Stimulated activated CD8-positive, alpha-beta memory T cell treated with anti-CD3 and anti-CD28 coated beads, Interleukin-7, amount 100 ng/mL, for 1 hour (primary cell): ENCODE data around the gene MPV17L2.
"Not testable (repeated sequence)": the region's sequence is repeated elsewhere in the genome, so short reads cannot be mapped to it uniquely, and the experiment has no call there.

Experiments
- DNase-seq, 2 donors: peaks; one replicate each; pipeline ENCODE4 v3.0.0-alpha.2; 2020; ENCODE audit warnings: low read depth in 2 of 2

MPV17L2 gene

DNA sequence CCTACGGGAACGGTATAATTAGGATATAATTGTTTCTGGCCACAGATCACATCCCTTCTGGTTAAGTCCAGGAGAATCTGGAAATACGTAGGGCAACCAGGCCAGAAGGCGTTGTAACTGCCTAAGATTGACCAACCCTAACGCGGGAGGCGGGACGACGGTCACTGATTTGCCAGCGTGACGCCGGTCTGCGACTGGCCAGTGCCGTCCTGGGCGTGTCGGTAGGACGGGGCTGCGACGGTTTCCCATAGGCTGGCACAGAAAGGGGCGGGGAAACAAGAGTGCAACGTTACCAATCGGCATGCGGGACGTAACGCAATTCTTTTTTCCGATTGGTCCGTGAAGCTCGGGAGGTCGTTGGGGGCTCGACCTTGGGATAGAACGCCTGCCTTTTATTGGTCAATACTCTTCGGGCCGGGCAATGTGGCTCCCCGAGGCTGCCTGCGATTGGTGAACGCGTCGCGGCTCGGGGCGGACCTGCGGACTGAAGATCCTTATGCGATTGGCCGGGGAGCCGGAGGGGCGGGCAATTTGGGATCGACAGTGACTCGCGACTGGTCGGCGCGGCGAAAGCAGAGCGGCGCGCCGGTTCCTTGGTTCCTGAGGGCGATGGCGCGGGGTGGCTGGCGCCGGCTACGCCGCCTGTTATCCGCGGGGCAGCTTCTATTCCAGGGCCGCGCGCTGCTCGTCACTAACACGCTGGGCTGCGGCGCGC, at the start of gene MPV17L2:
TSS of gene MPV17L2 (plus strand) at position 546 of the 715 bp plus-strand sequence. CDS start at position 610, 64 bp downstream.
- DNase-seq: peak; percentile 94 to 95

DNA sequence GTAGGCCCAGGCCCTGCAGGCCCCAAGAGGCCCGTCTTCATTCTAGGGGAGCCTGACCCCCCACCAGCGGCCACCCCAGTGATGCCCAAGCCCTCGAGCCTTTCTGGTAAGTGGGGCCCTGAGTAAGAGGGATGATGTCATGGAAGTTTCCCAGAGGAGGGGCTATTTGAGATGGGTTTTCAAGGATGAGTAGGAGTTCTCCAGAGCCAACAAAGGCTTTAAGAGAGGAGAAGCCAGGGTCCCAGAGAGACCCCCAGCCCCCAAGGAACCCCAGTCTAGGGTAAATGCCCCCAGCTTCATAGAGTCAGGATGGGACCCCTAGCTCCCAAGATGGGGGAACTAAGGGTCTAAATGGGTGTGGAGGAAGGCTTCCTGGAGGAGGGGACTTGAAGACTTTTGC, 49.1 kb upstream of the MPV17L2 start:
- no peak for DNase-seq

DNA sequence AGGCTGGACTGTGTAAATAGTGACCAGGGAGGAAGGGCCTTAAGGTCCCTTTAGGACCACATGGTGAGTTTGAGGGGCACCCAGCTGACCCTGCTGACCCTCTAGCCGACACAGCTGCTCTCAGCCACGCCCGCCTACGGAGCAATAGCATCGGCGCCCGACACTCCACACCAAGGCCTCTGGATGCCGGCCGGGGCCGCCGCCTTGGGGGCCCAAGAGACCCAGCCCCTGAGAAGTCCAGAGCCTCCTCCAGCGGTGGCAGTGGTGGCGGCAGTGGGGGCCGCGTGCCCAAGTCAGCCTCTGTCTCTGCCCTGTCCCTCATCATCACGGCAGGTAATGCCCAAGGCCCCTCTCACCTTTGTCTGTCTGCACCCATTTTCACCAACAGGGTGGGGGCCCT, 48.7 kb upstream of the MPV17L2 start:
- no peak for DNase-seq

DNA sequence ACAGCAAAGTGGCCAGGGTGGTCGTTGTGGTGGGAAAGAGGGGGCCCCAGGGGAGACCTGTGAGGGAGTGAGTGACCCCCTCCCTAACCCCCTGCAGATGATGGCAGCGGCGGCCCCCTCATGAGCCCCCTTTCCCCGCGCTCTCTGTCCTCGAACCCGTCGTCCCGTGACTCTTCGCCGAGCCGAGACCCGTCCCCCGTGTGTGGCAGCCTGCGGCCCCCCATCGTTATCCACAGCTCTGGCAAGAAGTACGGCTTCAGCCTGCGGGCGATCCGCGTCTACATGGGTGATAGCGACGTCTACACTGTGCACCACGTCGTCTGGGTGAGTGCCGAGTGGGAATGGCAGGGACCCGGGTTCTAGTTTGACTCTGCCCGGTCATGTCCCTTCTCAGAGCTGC, 48.1 kb upstream of the MPV17L2 start:
- DNase-seq: no peak

DNA sequence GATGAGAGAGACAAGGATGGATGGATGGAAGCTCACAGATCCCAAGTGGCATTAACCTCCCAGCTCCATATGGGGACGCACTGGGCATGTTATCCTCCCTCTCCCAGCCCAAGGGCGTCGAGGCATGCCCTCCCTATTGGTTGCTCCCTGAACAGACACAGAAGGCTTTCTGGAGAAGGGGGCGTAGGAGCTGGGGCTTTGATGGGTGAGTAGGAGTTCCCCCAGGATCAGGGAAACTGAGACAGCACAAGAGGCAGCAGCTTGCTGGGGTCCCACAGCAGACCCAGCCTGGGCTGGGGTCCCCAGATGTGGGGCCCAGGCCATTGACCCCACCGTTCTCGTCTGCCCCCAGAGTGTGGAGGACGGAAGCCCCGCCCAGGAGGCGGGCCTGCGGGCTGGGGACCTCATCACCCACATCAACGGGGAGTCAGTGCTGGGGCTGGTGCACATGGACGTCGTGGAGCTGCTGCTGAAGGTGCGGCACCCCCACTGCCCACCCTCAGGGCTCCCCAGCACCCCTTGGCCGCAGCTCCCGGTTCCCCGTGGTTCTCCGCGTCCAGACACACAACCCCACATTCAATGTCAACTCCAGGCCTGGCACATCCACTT, 47.5 kb upstream of the MPV17L2 start:
- DNase-seq: no peak

DNA sequence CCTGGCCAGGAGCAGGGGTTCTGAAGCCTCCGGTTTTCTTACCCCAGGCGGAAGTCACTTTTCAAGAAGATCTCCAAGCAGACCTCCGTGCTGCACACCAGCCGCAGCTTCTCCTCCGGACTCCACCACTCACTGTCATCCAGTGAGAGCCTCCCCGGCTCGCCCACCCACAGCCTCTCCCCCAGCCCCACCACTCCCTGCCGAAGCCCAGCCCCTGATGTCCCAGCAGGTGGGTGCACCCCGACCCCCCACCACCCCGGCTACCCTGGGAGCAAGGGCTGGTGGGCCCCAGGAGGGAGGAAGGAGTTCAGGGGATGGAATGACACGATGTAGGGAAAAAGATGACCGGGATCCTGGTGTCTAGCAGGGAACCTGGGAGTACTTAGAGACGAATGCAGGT, 45.6 kb upstream of the MPV17L2 start:
- DNase-seq: no peak

DNA sequence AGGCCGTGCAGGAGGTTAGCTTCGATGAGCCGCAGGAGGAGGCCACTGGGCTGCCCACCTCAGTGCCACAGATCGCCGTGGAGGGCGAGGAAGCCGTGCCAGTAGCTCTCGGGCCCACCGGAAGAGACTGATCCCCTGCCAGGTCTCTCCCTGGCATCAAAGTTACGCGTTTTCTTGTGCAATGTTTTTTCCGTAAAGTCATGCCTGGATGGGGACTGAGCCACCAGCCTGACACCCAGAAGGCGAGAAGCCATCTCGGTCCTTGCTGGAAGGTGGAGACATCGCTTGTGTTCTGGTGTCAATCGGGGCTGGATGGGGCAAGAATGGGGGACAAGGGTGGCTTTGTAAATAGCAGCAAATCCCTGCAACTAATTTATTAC, 43.4 kb upstream of the MPV17L2 start:
- no peak for DNase-seq

DNA sequence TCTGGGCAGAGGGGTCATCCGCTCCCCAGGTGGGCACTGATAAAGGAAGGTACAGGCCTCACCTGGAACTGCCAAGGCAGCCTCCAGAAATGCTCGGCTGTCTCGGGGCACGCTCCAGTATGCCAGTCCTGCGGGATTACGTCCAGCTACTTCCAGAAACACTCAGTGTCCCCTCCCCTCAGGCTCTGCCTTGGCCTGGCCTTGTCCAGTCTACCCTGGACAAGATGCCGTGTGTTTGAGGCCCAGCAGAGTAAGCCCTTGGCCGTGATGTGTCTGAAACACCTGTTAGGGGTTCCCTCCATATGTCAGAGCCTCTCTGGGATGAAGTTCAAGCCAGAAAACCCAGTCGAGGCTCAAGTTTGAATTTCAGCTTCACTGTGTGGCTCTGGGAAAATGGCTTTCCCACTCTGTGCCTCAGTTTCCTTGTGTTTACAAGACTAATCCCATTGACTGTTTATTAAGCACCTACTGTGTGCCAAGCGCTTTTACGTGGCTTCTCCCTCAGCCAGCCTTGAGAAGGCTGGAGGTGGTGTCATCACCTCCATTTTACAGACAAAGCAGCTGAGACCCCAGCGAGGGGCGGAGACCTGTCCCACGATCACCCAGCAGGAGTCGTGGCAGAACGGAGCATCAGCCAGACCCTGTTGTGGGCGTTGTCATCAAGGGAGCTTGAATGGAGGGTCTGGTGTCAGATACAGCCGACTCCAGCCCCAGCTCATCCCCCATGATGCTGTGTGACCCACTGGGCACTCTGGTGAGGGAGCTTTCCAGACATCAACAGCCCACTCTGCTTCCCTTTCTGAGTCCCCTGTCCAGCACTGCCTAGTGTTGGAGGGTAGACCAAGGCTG, 42.0 kb upstream of the MPV17L2 start:
- DNase-seq: no peak

DNA sequence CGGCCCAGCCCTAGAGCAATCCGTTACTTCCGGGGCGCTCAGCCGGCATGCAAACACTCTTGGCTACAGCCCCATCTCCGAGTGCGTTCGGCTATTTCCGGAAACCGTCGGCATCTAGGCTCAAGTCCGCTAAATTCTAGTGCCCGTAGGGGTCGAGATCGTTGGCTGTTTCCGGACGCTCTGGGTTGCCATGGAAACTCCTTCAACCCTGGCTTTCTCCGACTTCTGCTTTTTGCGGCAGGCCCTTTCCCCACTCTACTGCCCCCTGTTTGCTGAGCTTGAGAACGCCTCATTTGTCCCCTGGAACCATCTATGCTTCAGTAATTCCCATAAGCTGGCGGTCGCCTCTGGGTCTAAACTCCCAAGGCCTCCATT, 40.6 kb upstream of the MPV17L2 start:
- DNase-seq: peak; percentile 92 to 97

DNA sequence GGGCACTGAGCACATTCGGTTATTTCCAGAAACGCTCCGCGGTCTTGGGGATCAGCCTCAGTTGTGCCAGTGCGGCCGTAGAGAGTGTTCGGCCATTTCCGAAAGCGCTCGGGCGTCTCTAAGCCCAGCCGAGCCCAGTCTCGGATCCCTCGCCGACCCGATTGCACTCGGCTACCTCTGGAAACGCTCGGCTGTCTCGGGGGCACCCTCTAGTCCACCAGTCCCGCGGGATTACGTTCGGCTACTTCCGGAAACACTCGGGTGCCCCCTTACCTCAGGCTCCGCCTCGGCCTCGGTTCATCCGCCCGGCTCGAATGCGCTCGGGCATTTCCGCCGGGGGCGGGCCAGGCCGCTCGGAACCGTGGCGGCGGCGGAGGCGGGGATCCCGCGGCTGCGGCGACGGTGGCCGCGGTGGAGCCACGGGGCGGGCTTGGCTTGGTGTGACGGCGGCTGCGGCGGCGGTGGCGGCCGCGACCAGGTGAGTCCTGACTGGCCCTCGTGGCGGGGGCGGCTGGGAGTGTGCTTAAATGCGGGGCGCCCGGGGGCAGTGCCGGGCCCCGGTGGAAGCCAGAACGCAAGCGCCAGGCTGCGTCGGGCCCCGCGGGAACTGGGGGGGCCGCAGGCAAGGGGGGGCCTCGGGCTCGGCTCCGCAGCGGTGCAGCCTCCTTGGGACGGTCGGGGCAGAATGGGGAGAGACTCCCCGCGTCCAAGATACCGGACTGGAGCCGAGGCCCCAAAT, 40.0 kb upstream of the MPV17L2 start, which contains the start of gene PIK3R2:
TSS of gene PIK3R2 (plus strand) at position 347 of the 739 bp plus-strand sequence. CDS start 2,717 bp downstream, outside the sequence.
- peak; percentile 99 for DNase-seq

DNA sequence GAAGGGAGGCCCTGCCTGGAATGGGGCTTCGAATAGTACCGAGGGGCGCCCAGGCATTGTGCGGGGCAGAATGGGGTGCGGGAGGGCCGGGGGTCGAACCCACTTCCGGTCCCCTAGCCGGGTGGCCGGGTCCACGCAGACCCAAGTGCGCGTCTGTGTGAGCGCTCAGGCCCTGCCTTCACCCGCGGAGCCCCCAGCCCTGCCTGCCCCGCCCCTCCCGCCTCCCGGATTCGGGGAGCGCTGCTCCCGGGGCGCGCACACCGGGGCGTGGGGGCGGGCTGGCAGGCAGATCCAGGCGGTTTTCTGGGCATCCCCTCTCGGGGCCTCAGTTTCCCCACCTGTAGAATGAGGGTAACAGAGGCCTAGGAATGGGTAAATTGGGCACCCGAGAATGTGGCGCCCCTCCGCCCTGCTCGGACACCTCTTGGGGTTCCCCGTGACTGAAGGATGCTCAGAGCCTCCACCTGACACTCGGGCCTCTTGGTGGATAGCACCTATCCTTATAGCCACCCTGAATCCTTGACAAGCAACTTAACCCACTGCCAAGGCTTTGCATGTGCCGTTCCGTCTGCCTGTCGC, 39.4 kb upstream of the MPV17L2 start:
- no peak for DNase-seq

DNA sequence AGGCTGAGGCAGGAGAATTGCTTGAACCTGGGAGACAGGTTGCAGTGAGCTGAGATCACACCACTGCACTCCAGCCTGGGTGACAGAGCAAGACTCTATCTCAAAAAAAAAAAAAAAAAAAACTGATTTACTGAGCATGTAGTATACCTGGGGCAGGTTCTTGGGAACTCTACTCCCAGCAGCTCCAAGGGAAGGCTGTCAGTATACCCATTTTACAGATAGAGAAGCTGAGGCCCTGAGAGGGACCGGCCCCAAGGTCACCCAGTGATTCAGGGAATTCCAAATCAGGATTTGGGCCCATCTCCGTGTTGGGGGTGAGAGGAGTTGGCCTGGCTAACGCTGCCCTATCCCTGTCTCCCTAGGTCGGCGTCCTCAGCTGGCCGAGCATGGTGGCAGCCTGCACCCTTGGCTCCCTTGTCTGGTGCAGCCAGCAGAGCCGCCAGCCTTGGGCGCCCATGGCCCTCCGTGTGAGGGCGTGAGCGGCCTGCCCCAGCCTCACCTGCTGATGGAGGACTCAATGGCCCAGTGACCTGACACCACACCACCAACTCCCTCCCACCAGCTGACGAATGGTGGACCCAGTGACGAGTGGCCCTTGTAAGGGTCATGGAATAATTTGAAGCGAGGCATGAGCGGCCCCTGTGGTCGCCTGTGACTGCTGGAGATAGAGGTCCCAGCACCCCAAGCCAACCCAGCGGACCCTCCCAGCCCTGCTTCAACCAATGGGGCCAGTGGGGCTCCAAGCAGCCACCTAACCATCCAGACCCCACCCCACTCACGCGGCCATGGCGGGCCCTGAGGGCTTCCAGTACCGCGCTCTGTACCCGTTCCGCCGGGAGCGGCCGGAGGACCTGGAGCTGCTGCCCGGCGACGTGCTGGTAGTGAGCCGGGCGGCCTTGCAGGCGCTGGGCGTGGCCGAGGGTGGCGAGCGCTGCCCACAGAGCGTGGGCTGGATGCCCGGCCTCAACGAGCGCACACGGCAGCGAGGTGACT, 37.6 kb upstream of the MPV17L2 start:
- DNase-seq: no peak

DNA sequence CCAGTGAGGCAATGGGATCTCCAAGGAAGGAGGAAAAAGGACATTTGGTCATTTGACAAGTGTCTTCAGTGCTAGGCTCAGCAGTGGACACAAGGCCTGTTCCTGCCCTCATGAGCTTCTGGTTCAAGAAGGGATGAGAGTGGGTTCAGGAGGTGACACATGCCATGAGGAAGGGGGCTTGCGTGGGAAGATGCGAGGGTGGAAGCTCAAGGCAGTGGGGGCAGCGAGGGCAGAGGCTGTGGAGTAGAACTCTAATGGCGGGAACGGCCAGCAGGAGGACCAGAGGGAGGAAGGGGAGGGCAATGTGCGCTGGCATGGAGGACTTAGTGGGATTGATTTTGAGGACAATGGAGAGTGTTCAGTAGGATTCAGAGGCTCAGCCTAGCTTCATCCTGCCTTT, 36.8 kb upstream of the MPV17L2 start:
- no peak for DNase-seq

DNA sequence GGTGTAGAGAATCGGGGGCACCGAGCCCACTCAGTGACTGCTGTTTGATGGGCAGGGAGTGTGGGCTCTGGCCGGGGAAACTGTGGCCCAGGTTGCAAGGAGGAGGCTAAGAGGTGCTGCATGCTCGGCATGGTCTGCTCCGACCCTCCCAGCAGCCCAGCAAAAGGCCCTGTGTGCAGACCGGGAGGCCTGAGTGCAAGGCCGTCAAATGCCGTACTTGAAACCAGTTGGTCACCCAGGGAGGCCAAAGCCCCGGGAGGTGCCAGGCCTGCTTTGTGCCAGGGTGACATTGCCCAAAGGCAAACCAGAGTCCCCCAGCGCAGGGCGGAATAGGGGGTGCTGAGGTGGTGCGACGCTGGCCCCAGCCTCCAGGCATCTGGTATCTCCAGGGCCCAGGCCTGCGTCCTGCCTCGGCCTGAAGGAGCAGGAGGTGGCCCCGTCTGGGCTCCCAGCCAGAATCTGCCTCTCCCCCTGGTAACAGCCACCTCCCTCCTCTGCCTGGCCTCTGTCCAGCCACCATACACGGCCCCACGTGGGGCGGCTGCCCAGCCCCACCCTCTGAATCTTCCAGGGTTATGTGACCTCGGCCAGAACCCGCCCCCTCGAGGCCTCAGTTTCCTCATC, 36.1 kb upstream of the MPV17L2 start:
- DNase-seq: no peak

DNA sequence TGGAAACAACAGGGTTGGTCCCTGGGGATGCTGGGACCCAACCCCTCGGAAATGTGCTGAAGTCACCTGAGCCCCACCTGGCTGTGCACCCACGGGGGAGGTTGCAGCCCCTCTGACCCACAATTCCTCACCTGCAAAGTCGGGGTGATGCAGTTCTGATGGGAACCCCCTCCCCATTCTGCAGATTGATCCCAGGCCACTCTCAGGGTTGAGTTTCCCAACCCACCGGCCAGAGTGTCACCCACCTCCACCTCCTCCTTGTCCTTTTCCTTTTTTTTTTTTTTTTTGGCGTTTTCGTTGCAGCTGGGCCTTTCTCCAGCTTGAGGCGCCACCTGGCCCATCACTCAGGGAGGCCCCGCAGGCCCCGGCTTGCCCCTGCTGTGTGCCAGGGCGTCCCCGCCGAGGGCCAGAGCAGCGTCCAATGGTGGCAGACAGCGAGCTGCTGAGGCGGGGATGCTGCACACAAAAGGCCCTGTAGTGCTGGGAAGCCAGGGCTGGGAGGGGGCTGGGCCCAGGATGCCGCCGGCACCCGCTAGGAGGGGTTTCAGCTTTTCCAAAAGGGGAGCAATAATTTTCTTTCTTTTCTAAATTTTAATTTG, 35.5 kb upstream of the MPV17L2 start:
- no peak for DNase-seq

DNA sequence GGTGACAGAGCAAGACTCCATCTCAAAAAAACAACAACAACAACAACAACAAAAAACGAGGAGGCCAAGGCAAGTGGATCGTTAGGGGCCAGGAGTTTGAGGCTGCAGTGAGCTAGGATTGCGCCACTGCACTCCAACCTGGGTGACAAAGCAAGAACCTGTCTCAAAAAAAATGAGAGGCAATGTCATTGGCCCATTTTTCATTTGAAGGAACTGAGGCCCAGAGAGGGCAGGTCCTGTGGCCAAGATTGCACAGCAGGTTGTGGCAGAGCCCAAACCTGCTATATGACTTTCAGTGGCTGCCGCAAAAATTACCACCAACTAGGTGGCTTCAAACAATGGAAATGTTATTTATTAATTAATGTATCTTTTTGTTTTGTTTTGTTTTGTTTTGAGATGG, 34.6 kb upstream of the MPV17L2 start:
- no peak for DNase-seq

DNA sequence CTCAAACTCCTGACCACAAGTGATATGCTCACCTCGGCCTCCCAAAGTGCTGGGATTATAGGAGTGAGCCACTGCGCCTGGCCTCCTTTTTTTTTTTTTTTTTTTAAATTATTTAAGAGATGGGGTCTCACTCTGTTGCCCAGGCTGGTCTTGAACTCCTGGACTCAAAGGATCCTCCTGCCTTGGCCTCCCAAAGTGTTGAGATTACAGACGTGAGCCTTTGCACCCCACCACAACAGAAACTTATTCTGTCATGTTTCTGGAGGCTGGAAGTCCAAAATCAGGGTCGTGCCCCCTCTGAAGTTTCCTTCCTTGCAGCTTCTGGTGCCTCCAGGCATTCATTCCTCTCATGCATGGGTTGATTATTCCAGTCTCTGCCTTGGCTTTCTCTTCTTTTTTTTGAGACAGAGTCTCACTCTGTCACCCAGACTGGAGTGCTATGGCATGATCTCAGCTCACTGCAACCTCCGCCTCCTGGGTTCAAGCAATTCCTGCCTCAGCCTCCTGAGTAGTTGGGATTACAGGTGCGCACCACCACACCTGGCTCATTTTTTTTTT, 33.9 kb upstream of the MPV17L2 start:
- not testable (repeated sequence) for DNase-seq

DNA sequence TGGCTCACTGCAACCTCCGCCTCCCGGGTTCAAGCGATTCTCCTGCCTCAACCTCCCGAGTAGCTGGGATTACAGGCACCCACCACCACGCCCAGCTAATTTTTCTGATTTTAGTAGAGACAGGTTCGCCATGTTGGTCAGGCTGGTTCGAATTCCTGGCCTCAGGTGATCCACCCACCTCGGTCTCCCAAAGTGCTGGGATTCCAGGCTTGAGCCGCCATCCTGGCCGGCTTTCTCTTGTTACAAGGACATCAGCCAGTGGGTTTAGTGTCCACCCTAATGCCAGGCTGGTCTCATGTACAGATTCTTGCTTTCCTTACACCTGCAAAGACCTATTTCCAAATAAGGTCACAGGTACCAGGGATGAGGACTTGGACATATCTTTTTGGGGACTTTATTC, 33.2 kb upstream of the MPV17L2 start:
- DNase-seq: no peak

DNA sequence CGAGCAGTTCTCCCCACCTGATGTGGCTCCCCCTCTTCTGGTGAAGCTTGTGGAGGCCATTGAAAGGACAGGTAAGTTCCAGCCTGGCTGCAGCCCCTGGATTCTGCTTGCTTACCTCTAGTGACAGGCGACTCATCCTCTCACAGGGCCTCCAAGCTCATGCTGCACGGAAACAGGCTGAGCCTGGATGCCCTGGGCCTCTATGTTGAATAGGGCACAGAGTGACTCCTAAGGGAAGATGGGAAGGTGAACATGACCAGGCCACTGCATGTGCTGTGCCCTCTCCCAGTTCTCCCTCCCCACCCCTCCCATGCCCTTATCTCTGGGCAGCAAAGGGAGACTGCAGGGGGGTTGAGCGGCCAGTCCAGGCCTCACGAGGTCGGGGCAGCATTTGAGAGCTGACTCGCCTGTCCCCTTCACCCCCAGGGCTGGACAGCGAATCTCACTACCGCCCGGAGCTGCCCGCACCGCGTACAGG, 32.5 kb upstream of the MPV17L2 start:
- no peak for DNase-seq
